MM.1S (cell line): ENCODE measurements around the gene GLRX3.

Source experiments
- CTCF ChIP-seq: fragments of 300-600 bp; sonication (generic); IDR thresholded peaks from 2 replicates; pipeline ENCODE4 v1.5.1; 2016; ENCODE audit warnings: antibody characterized with exemption, low read length, mixed read lengths
- EZH2 ChIP-seq: fragments of 300-600 bp; sonication (generic); optimal IDR thresholded peaks from 2 replicates; pipeline ENCODE3; 2017; ENCODE audit warnings: low read depth, mild to moderate bottlenecking, antibody characterized with exemption, low read length, mixed read lengths
- EZH2phosphoT487 ChIP-seq: fragments of 300-600 bp; sonication (generic); IDR thresholded peaks from 2 replicates; pipeline ENCODE4 v1.6.1; 2018; ENCODE audit warnings: antibody characterized with exemption, low read length

GRCh38 chr10:130214431-130214830 is 78.2 kb downstream of the GLRX3 start:
- TF ChIP-seq CTCF (no peak), EZH2 (no peak), EZH2phosphoT487 (no peak)
